ENCODE results near the gene PHIP.

The PHIP gene

GRCh38 chr6:78966542-78966941 lies 111.5 kb downstream of the PHIP start:
- DNase-seq (ENCODE audit: extremely low read depth, low read depth): no peak
- TF ChIP-seq CTCF (IDR thresholded peaks at IDR 0.05; ENCODE audit: low read depth, low read length): no peak

- DNase-seq (ENCODE audit: extremely low read depth, low read depth): no peak
- no peak for TF ChIP-seq CTCF (IDR thresholded peaks at IDR 0.05; ENCODE audit: low read depth, low read length)
Observed at GRCh38 chr6:78962448-78962847, 115.6 kb downstream of the PHIP start.

- no peak for TF ChIP-seq CTCF (IDR thresholded peaks at IDR 0.05; ENCODE audit: low read depth, low read length)
- DNase-seq (ENCODE audit: extremely low read depth, low read depth): no peak
Observed at GRCh38 chr6:78954740-78955139, 123.3 kb downstream of the PHIP start.

- TF ChIP-seq CTCF (IDR thresholded peaks at IDR 0.05; ENCODE audit: low read depth, low read length): no peak
- no peak for DNase-seq (ENCODE audit: extremely low read depth, low read depth)
Observed at GRCh38 chr6:78953798-78954197, 124.3 kb downstream of the PHIP start.

- no peak for DNase-seq (ENCODE audit: extremely low read depth, low read depth)
- TF ChIP-seq CTCF (IDR thresholded peaks at IDR 0.05; ENCODE audit: low read depth, low read length): no peak
Observed at GRCh38 chr6:78952362-78952761, 125.7 kb downstream of the PHIP start.

- no peak for TF ChIP-seq CTCF (IDR thresholded peaks at IDR 0.05; ENCODE audit: low read depth, low read length)
- no peak for DNase-seq (ENCODE audit: extremely low read depth, low read depth)
Observed at GRCh38 chr6:78948785-78949184, 129.3 kb downstream of the PHIP start.

GRCh38 chr6:78947962-78948361 lies 130.1 kb downstream of the PHIP start:
- DNase-seq (ENCODE audit: extremely low read depth, low read depth): no peak
- TF ChIP-seq CTCF (IDR thresholded peaks at IDR 0.05; ENCODE audit: low read depth, low read length): no peak
